ENCODE results near the gene RARA.

The RARA gene

GRCh38 chr17:40309949-40310510, 1.1 kb downstream of the RARA start:
- Histone ChIP-seq H3K4me1 (ENCODE audit: control insufficient read depth, insufficient read depth, low read length) (peaks cover 34% of the 10 kb centered on the region), H3K9me3 (ENCODE audit: control insufficient read depth, insufficient read depth, low read depth, low read length) (no peaks in the 10 kb centered on the region), H3K27ac (ENCODE audit: extremely low read depth, low read depth, low read length) (no peak overlapping the region), H3K36me3 (ENCODE audit: control insufficient read depth in 2 of 2, insufficient read depth in 1 of 2, low read length in 2 of 2) (peaks cover 0 to 5% of the 10 kb centered on the region in 2 experiments; a peak in 1 of 3 replicates), H3K4me3 (ENCODE audit: low read depth, low read length) (no peak overlapping the region)
- TF ChIP-seq ZNF18 (tag by site-specific recombination; IDR thresholded peaks at IDR 0.05) = no peak
- TF ChIP-seq ZNF501 (tag by site-specific recombination; IDR thresholded peaks at IDR 0.05) = no peak
- ChIA-PET CTCF (interaction anchor here (0.6 to 16.6 kb wide), 6 partner anchors 9 to 311 kb away, joined by 3 to 453 read pairs (median 4); partner anchors contain the start of gene GJD3), POLR2A (interaction anchor here (1.3 to 1.8 kb wide), 3 partner anchors 13 to 45 kb away, joined by 3 to 6 read pairs (median 4); no protein-coding TSS in a partner anchor)

- Histone ChIP-seq H3K4me1 (ENCODE audit: control insufficient read depth, insufficient read depth, low read length) (peaks cover 34% of the 10 kb centered on the region), H3K4me3 (ENCODE audit: low read depth, low read length) (no peak overlapping the region), H3K36me3 (ENCODE audit: control insufficient read depth in 2 of 2, insufficient read depth in 1 of 2, low read length in 2 of 2) (no peaks in the 10 kb centered on the region; a peak in 1 of 3 replicates), H3K27ac (ENCODE audit: extremely low read depth, low read depth, low read length) (no peak overlapping the region), H3K9me3 (ENCODE audit: control insufficient read depth, insufficient read depth, low read depth, low read length) (no peaks in the 10 kb centered on the region)
- TF ChIP-seq ZNF112 (tag by site-specific recombination; IDR thresholded peaks at IDR 0.05) = no peak
- TF ChIP-seq ZNF366 (tag by site-specific recombination; conservative IDR thresholded peaks at IDR 0.05) = 0 out of 2 replicates have a peak, but pooled peaks have one; percentile 16
- ChIA-PET CTCF (interaction anchor here (0.5 to 16.6 kb wide), 4 partner anchors 8 to 98 kb away, joined by 3 to 453 read pairs (median 16); partner anchors contain the start of gene GJD3), POLR2A (interaction anchor here (0.5 to 1.8 kb wide), 5 partner anchors 12 to 190 kb away, joined by 3 to 6 read pairs (median 3); no protein-coding TSS in a partner anchor)
Measured at GRCh38 chr17:40310882-40311391, 2.0 kb downstream of the RARA start.

GRCh38 chr17:40311575-40311974, 2.6 kb downstream of the RARA start:
- H3K4me3 ChIP-seq (ENCODE audit: low read depth, low read length) = no peak overlapping the region

GRCh38 chr17:40312131-40312731, 3.3 kb downstream of the RARA start:
- Histone ChIP-seq H3K9me3 (ENCODE audit: control insufficient read depth, insufficient read depth, low read depth, low read length) (no peaks in the 10 kb centered on the region), H3K4me1 (ENCODE audit: control insufficient read depth, insufficient read depth, low read length) (peaks cover 26% of the 10 kb centered on the region), H3K4me3 (ENCODE audit: low read depth, low read length) (no peak overlapping the region), H3K36me3 (ENCODE audit: control insufficient read depth in 2 of 2, insufficient read depth in 1 of 2, low read length in 2 of 2) (no peaks in the 10 kb centered on the region), H3K27ac (ENCODE audit: extremely low read depth, low read depth, low read length) (no peak overlapping the region)
- ChIA-PET CTCF (interaction anchor here (0.5 to 16.6 kb wide), 3 partner anchors 9 to 388 kb away, joined by 3 to 453 read pairs (median 30); partner anchors contain the start of gene GJD3), POLR2A (interaction anchor here (1.0 kb wide), 1 partner anchor 24 kb away, joined by 3 read pairs; no protein-coding TSS in a partner anchor)
- TF ChIP-seq ZBTB20 (tag by site-specific recombination; IDR thresholded peaks at IDR 0.05) (no peak), KLF8 (tag by site-specific recombination; IDR thresholded peaks at IDR 0.05) (no peak), GLIS2 (tag by site-specific recombination; IDR thresholded peaks at IDR 0.05) (no peak), ZSCAN4 (tag by site-specific recombination; IDR thresholded peaks at IDR 0.05) (no peak), SALL2 (tag by site-specific recombination; IDR thresholded peaks at IDR 0.05; ENCODE audit: borderline replicate concordance) (no peak), ZBTB8A (tag by site-specific recombination; IDR thresholded peaks at IDR 0.05) (no peak), MEIS1 (CRISPR knock-in tag; IDR thresholded peaks at IDR 0.05; ENCODE audit: borderline replicate concordance) (no peak), ZNF274 (IDR thresholded peaks at IDR 0.05; ENCODE audit: low read length) (no peak), ZNF274 (tag by site-specific recombination; IDR thresholded peaks at IDR 0.05; ENCODE audit: borderline replicate concordance) (no peak)

More at GRCh38 chr17:40311575-40311974, 2.6 kb downstream of the RARA start:
- H3K36me3 ChIP-seq (ENCODE audit: control insufficient read depth in 2 of 2, insufficient read depth in 1 of 2, low read length in 2 of 2) = no peaks in the 10 kb centered on the region
- H3K27ac ChIP-seq (ENCODE audit: extremely low read depth, low read depth, low read length) = no peak overlapping the region
- ChIA-PET POLR2A (interaction anchor here (0.5 to 1.4 kb wide), 4 partner anchors 11 to 190 kb away, joined by 3 read pairs; no protein-coding TSS in a partner anchor), CTCF (interaction anchor here (0.5 to 16.6 kb wide), 3 partner anchors 9 to 98 kb away, joined by 3 to 453 read pairs (median 30); partner anchors contain the start of gene GJD3)
- H3K4me1 ChIP-seq (ENCODE audit: control insufficient read depth, insufficient read depth, low read length) = peaks cover 33% of the 10 kb centered on the region
- TF ChIP-seq YY1 (tag by site-specific recombination; IDR thresholded peaks at IDR 0.05) = no peak
- TF ChIP-seq GLIS1 (tag by site-specific recombination; IDR thresholded peaks at IDR 0.05) = peak; percentile 99
- peak; percentile 96 for TF ChIP-seq ZIC2 (tag by site-specific recombination; IDR thresholded peaks at IDR 0.05)
- TF ChIP-seq ZNF423 (tag by site-specific recombination; IDR thresholded peaks at IDR 0.05) = peak; percentile 52; the same call in 1 of the 2 replicates
- TF ChIP-seq ZNF311 (tag by site-specific recombination; IDR thresholded peaks at IDR 0.05; ENCODE audit: borderline replicate concordance) = no peak
- TF ChIP-seq GLIS2 (tag by site-specific recombination; IDR thresholded peaks at IDR 0.05) = 0 out of 2 replicates have a peak, but pooled peaks have one; percentile 36
- 0 out of 2 replicates have a peak, but pooled peaks have one; percentile 33 for TF ChIP-seq ZXDB (tag by site-specific recombination; IDR thresholded peaks at IDR 0.05)
- no peak for TF ChIP-seq GFI1B (tag by site-specific recombination; IDR thresholded peaks at IDR 0.05)
- 0 out of 2 replicates have a peak, but pooled peaks have one; percentile 27 for TF ChIP-seq IKZF3 (tag by site-specific recombination; IDR thresholded peaks at IDR 0.05)
- TF ChIP-seq ZBTB8A (tag by site-specific recombination; IDR thresholded peaks at IDR 0.05) = 0 out of 2 replicates have a peak, but pooled peaks have one; percentile 25
- H3K9me3 ChIP-seq (ENCODE audit: control insufficient read depth, insufficient read depth, low read depth, low read length) = no peaks in the 10 kb centered on the region
